Adipose tissue (tissue), 3 donors: Measurements from ENCODE around the gene SLX4IP. TPM values are rescaled to one million over a fixed set of nuclear protein-coding genes. Genes with fewer than 3 reads are reported as not detected.

ENCODE experiments used
- H3K27ac ChIP-seq: one replicate; pipeline ENCODE4 v1.5.1; 2013; ENCODE audit warnings: low read depth, low read length
- WGBS, 3 donors: extraction: QIAGEN DNeasy Blood & Tissue Kit; methylation state at CpG; one replicate each; pipeline ENCODE4 v1.1.7; 2013; 5-methylcytosine and 5-hydroxymethylcytosine counted together
- polyA plus RNA-seq, 3 donors: library from polyadenylated mRNA; stranded (reverse); fragments of 200-250 nt; gene quantifications; one replicate each; pipeline ENCODE4 v1.2.3, GENCODE V29; 2013
- donor health status: healthy with polysubstance abuse.
- donor health status: Bipolar disorder and iron deficiency.
- donor health status: healthy.

The SLX4IP gene
- polyA plus RNA-seq, 3 donors: 0.62 to 1.6 (median 1.1) TPM

DNA sequence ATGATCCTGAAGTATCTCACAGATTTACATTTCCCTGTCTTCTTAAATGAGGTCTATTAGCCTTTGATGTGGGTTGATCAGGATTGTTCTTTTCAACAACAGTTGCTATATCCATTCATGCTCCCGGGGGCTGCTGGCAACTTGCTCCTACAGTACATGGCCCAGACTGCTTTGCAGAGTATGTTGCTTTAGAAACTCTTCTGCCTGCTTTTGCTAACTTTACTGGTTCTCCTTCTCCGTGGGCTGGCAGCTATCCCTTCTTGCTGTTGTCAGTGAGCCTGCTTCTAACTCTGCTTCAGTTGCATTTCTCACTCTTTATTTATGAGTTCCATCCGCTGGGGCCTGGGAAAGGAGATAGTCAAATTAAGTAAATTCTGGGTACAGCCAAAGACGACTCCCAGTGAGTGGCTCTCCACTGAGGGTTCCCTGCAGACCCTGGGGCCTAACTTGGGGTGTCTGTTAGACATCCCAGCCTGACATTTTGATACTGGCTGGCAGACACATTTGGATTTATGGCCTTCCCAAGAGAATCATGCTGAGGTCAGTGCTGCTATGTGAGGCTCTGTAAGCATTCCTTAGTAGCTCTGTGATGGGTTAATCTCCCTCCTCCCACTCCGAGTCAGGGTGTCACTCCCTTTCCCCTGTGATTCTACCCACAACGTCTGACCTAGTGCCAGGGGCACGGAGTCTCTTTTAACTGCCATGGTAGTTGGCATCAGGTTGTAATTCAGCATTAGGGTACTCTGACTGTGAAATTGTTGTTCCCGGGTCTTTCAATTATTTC, 73.6 kb downstream of the SLX4IP start:
- WGBS, 3 donors: 29 to 60% (median 30%) methylated on average over 8 of the region's 8 CpGs

DNA sequence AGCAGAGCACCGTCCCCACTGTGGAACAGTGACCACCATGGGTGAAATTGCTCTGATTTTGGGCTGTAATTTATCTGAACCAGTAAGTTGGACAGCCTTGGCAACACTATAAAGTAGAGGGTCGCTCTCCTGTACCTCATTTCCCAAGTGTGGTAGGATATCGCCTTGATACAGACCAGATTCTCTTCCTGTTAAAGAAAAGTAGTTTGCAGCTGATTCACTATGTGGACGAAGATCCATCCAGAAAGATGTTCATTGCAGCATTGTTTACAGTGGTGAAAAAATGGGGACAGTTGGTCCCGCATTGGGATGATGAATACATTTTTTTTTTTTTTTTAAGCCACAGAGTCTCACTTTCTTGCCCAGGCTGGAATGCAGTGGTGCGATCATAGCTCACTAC, 74.3 kb downstream of the SLX4IP start:
- peak overlapping the region; percentile 41 for H3K27ac ChIP-seq
- WGBS, 3 donors: 74 to 95% (median 84%) methylated on average over 6 of the region's 6 CpGs

More for the DNA sequence above, 73.6 kb downstream of the SLX4IP start:
- H3K27ac ChIP-seq: no peak overlapping the region

DNA sequence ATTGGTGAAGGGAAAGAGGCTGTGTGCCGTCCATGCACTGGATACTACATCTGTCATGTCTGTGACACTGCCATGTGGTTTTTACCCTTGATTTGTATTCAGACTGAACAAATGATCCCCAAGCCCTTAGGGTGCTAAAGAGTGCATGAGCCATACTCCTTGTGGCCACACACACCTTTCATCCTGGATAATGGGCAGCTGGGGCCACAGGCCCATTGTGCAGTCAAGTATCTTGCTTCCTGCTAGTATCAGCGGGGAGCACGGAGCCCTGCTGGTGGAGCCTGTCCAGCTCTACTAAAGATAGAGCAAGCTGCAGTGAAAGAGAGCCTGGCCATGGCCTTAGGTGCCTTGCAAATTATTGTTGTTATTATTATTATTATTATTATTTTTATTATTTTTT, 75.1 kb downstream of the SLX4IP start:
- H3K27ac ChIP-seq: no peak overlapping the region
- 96 to 98% (median 96%) methylated on average over 3 of the region's 3 CpGs for WGBS, 3 donors

DNA sequence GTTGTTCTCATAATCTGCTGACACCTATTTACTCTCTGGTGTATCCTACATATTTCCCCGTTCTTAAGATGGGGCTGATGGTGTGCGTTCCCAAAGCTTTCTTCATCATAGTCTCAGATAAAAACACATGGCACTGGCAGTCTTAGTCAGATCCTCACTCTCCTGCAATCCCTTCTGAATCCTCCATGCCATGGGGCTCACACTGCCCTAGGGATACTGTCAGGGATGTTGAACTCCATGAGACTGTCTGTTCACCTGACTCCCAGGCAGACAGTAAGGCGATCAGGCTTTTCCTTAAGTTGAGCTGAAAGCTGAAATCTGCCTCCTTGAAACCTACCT, 76.0 kb downstream of the SLX4IP start:
- 82 to 89% (median 82%) methylated on average over 3 of the region's 3 CpGs for WGBS, 3 donors
- H3K27ac ChIP-seq: no peak overlapping the region

DNA sequence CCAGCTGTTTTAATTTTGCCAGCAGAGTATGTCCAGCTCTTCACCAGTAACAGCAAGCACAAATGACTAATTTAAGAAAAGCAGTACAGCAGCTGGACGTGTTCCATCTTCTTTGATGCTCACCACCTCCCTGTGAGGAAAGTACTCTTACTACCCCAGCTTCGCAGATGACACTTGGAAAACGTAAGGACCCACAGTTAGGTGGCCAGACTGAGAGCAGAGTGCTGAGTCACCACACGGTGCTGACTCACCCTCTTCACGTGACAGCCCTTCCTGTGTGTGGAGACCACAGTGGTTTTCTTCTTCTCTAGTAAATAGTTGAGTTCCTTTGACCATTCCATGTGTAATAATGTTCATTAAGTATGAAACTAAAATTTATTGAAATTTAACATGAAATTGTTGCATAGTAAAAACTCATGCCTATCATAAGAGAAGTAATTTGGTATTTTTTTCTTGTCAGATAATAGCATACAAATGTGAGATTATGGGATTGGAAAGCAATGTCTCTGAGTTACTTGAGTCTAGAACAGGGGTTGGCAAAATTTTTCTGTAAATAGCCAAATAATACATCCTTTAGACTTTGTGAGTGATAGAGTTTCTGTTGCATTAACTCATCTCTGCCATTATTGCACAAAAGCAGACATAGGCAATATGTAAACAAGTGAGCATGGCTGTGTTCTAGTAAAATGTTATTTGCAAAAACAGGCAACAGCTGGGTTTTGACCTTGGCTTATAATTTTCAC, 76.6 kb downstream of the SLX4IP start:
- WGBS, 3 donors: 3 to 34% (median 7%) methylated on average over 5 of the region's 5 CpGs
- no peak overlapping the region for H3K27ac ChIP-seq

DNA sequence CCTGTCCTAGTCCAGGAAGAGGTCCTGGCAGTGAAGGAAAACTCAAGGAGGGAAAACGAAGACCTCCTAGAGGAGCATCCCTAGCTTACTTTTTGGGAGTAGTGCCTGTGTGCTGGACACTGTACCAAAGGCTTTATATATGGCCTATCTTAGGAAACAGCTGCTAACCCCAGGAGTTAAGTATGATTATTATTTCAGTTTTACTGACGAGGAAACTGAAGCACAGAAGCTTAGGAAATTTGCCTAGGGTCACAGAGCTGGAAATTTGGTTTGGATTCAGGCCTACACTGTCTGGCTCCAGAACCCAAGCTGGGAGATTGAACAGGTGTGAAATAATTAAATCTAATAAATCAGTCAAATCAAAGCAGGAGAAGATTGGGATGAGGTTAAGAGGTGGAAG, 78.0 kb downstream of the SLX4IP start:
- 70 to 94% (median 71%) methylated on average over 2 of the region's 2 CpGs for WGBS, 3 donors
- no peak overlapping the region for H3K27ac ChIP-seq

DNA sequence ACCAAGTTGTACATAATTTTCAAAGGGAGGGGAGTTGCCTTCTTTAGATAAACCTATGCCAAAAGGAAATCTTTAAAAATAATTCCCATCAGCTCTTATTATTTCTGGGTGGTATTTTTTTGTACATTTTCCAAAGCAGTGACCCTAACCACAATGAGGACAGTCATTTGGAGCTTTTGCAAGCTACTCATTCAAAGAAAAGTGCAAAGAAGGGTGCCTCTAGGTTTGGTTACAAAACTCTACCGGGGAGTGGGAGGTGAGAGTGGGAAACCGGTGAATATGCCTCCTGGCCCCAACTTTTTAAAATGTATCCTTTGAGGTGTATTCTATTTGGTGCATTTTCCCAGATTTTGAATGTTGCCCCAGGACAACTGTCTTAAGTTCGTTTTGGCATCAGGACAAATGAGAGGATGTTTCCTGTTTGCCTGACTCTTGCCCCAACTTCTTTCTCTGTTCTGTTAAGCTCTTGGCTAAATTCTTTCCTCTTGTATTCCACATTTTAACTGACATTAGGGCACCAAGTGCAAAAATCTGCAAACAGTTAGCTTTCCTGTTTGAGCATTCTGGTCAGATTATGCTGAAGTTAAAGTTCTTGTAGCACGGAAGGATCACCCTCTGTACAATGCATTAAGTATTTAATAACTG, 78.9 kb downstream of the SLX4IP start:
- H3K27ac ChIP-seq: no peak overlapping the region
- WGBS, 3 donors: 28 to 71% (median 39%) methylated on average over 4 of the region's 4 CpGs

DNA sequence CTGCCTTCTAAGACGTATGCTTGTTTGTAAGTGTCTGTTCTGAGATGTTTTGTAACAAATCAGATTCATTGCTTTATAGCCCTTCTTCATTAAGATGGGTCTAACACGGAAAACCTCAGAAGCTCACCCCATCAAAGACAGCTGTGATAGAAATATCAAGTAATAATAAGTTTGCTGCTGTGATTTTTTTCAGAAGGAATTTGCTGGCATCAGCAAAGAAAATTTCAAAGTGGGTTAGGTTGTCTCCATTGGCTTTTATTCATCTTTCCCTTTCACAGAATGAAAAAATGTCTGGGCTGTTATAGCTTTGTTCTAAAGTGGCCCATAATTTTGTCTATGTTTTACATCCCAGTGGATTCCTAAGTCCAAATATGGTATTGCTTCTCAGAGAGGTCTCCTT, 81.4 kb downstream of the SLX4IP start:
- no peak overlapping the region for H3K27ac ChIP-seq
- WGBS, 3 donors: 42 to 56% (median 55%) methylated on average over 2 of the region's 2 CpGs

DNA sequence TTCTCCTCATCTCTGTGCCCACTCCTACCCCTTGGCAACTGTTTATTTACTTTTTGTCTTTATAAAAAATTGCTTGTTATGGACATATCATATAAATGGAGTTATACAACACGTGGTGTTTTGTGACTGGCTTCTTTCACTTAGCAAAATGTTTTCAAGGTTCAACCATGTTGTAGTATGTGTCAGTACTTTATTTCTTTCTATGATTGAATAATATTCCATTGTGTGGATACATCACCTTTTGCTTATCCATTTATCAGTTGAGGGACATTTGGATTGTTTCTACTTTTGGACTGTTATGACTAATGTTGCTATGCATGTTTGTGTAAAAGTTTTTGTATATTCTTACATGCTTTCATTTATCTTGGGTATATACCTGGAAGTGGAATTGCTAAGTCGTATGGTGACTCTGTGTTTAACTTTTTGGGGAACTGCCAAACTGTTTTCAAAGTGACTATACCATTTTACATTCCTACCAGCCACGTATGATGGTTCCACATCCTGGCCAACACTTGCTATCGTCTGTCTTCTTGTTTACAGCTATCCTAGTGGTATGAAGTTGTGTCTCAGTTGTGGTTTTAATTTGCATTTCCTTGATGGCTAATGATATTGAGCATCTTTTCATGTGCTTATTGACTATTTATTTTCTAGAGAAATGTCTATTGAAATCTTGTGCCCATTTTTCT, 84.4 kb downstream of the SLX4IP start:
- no peak overlapping the region for H3K27ac ChIP-seq
- WGBS, 3 donors: 72 to 87% (median 79%) methylated on average over 4 of the region's 4 CpGs

DNA sequence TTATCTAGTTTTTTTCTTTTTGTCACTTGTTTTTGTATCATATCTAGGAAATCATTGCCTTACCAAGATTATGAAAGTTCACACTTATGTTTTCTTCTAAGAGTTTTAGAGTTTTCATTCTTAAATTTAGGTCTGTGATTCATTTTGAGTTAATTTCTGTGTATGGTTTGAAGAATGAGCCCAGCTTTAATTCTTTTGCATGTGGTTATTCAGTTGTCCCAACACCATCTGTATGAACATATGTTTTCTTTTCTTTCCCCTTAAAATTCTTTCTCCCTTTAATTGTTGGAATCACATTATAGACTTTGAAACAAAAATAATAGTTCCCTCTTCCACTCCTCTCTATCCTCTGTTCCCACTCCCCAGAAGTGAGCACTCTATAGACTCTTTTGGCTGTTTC, 85.4 kb downstream of the SLX4IP start:
- H3K27ac ChIP-seq: no peak overlapping the region

DNA sequence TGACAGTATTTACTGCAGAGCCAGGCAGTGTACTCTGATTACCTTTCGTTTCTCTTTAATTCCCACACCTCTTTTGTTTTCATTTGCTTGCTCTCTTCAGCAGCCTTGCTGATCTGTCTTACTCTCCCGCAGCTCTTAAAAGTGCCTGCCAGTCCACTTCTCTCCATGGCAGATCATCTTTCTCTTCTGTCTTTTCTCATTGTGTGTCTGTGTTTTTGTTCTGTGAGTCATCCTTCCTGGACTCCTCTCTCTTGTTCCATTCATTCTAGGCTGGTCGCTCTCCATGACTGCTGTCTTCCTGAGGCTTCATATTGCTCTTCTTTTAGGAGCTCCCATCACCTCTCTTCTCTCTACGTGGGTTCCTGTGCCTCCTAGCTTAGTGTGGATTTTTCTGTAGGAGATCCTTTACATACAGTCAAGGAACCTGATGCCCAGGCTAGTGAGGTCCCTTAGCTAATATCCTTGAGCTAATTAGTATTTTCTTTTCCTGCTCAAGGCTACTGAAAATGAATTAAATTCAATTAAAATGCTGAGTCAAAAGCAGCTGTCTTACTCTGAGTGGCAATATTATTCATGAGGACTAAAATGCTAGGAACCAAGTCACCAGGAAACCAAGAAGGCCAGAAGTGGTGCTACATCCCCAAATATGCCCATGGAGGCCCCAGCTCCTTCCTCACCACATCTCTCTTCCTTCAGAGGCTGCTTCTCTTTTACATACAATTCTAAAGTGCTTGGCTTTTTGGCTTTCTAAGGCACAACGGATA, 86.1 kb downstream of the SLX4IP start:
- H3K27ac ChIP-seq: no peak overlapping the region
- WGBS, 3 donors: 68 to 79% (median 73%) methylated on average over 5 of the region's 5 CpGs

DNA sequence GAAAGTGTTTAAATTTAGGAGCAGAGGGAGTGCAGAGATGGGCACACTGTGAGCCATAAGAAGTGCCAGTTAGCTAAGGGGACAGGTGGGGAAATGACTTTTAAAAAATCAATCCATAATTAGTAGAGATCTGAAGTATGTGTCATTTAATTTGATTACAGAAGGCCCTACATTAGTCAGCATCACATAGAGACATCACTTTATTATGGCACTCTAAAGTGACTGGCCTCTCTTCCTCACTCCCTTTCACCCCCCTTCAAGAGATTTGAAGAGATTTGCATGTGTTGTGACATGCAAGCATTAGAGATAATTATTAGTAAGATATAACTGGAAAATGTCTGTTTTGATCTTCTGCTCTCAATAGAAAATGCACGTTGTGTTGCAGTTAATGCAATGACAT, 86.7 kb downstream of the SLX4IP start:
- 66 to 91% (median 73%) methylated on average over 1 of the region's 1 CpG for WGBS, 3 donors

DNA sequence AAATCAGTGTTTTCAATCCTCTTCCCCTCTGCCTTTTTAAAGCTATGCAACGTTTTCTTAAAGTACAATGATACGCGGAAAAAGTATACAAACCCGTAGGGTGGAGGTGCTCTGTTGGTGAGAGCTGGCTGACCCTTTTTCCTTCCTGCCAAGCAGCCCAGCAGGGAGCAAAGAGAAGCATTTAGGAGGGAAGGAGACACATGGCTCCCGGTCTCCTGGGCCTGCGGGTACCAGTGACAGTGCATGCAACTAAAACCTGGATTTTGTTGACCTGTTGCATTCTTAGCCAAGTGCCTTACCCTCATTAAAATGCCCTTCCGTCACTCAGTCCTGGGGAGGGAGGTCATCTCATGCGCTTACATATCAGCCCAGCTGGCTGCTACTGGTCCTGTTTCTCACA, 87.2 kb downstream of the SLX4IP start:
- 78 to 84% (median 84%) methylated on average over 8 of the region's 8 CpGs for WGBS, 3 donors
- no peak overlapping the region for H3K27ac ChIP-seq

More for the DNA sequence above, 86.7 kb downstream of the SLX4IP start:
- no peak overlapping the region for H3K27ac ChIP-seq

DNA sequence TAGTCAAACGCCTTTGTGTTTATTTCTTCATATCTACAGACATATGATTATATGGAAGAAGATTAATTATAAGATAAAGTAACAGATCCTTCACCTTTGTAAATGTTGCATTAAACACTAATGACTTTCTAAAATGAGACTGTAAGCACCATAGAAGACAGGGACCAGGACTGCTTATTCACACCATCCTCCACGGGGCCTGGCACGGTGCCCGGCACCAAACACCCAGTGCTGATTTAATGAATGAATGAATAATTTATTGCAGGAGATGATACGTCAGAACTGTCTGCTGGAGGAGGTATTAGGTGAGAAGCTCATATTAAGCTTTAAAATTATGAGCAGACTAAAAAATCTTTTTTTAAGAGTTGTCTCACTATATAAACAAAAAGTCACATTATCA, 88.3 kb downstream of the SLX4IP start:
- WGBS, 3 donors: 70 to 74% (median 73%) methylated on average over 5 of the region's 5 CpGs
- H3K27ac ChIP-seq: no peak overlapping the region

DNA sequence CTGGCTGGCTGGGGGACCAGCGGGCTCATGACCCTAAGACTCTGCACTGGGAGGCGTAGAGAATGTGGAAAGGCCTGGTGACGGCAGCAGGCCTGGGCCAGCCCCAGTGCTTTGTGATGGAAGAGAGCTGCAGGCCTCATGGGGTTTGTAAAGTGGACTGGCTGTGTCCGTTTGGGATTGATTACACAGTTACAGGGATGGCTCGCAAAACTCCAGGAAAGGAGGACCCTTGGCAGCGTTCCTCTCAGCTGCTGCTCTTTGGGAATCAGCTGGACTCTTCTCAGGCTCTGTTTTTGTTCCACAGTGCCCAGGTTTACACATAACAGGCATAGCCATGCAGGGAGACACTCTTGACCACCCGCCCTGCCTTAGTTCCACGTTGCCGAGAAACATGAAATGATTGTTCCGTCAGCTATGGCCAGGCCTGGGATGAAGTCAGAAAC, 89.0 kb downstream of the SLX4IP start:
- no peak overlapping the region for H3K27ac ChIP-seq
- 44 to 64% (median 56%) methylated on average over 10 of the region's 10 CpGs for WGBS, 3 donors

DNA sequence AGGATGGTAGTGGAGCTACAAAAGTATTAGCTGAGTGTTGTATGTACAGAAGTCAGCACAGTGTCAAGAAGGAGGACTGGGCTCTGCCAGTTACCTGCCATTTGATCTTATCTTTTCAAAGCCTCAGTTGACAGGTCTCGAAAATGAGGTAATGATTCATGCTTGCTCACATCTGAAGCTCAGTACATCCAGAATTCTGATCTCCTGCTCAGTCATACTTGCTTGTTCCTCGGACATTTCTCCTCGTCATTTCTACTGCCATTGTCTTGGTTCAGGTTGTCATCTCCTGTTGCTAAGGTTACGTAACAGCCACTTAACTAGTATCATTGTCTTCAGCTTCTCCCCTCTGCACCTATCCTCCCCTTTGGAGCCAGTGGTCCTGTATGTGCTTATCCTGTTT, 89.5 kb downstream of the SLX4IP start:
- WGBS, 3 donors: 76 to 84% (median 77%) methylated on average over 4 of the region's 4 CpGs
- H3K27ac ChIP-seq: no peak overlapping the region

DNA sequence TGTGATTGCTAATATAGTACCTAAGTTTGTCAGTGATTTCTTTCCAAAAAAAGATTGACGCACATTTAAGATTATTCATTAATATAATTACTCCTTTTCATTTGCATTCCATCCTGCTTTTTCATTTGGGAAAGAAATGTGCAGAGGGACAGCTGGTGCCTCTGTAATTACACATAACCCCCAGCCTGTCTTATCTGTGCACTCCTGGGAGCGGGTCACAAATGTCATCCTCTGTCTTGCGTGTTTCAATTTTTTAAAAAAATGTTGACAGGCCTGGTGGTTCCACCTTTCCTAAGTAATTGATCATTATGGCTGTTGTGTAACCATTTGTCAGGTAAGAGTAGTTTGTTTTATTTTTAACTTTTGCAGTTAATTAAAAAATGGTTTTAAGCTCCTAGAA, 92.7 kb downstream of the SLX4IP start:
- WGBS, 3 donors: 72 to 97% (median 96%) methylated on average over 3 of the region's 3 CpGs
- H3K27ac ChIP-seq: no peak overlapping the region

DNA sequence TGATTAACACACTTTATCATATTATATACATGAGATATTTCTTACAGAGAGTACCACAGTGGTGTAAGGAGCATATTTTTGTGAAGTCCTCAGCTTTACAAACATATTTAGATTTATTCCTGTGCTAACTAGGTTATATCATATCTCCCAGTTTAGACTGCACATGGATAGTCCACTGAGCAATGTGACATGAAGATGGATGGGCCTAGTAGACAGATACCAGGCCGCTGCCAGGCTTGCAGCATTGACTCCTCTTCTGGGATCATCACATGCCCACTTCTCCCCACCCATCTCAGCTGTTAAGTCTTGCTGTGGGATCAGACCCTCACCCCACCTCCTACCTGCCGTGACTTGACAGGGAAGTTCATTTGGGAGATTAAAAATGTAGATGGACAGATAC, 95.8 kb downstream of the SLX4IP start:
- no peak overlapping the region for H3K27ac ChIP-seq
- WGBS, 3 donors: 98 to 100% (median 98%) methylated on average over 2 of the region's 2 CpGs
